ENCODE results near the gene CPLX3.

GRCh38 chr15:74799255-74799855 lies 27.1 kb upstream of the CPLX3 start:
- no peak for TF ChIP-seq CTCF (IDR thresholded peaks at IDR 0.05)
- no peak for TF ChIP-seq POLR2A (IDR thresholded peaks at IDR 0.05)
- no peak for TF ChIP-seq EP300 (IDR thresholded peaks at IDR 0.05)
- no peak for TF ChIP-seq POLR2AphosphoS5 (IDR thresholded peaks at IDR 0.05)
